Measurements from ENCODE around the gene BMP6.

DNA sequence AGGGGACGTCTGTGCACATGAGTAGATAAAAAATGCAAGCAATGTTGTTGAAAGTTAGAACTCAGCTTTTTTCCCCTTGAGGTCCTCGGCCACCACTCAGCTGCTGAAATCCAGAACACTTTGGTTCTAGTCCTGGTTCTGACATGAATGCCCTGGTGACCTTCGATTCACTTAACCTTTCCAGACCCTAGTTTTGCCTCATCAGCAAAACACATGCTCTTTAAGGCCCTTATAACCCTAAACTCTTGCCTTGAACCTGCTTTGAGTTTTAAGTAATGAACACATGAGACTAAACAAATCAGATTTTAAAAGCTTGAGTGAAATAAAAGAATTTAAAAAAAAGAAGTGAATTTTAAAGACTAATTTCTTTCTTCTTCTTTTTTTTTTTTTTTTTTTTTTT is 33.4 kb downstream of the BMP6 start:
- TF ChIP-seq, protein P1, sequence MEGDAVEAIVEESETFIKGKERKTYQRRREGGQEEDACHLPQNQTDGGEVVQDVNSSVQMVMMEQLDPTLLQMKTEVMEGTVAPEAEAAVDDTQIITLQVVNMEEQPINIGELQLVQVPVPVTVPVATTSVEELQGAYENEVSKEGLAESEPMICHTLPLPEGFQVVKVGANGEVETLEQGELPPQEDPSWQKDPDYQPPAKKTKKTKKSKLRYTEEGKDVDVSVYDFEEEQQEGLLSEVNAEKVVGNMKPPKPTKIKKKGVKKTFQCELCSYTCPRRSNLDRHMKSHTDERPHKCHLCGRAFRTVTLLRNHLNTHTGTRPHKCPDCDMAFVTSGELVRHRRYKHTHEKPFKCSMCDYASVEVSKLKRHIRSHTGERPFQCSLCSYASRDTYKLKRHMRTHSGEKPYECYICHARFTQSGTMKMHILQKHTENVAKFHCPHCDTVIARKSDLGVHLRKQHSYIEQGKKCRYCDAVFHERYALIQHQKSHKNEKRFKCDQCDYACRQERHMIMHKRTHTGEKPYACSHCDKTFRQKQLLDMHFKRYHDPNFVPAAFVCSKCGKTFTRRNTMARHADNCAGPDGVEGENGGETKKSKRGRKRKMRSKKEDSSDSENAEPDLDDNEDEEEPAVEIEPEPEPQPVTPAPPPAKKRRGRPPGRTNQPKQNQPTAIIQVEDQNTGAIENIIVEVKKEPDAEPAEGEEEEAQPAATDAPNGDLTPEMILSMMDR (IDR thresholded peaks at IDR 0.05): no peak
- TF ChIP-seq POLR2A (IDR thresholded peaks at IDR 0.05): no peak

Data from esophagus squamous epithelium (tissue), 4 donors.